ENCODE measurements around the gene HABP4.

The HABP4 gene

DNA sequence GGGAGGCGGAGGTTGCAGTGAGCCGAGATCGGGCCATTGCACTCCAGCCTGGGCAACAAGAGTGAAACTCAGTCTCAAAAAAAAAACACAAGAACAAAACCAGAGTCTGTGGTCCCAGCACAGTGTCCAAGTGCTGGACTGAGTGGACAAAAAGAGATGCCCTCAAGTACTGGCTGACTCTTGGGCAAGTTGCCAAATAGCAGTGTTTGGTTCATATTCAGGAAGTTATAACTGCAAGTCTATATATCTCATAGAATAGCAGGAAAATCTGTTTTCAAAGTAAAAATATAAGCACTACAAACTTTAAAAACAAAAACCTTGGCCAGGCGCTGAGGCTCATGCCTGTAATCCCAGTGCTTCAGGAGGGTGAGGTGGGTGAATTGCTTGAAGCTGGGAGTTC, 7.3 kb downstream of the HABP4 start:
- H3K4me1 ChIP-seq (ENCODE audit: control insufficient read depth, insufficient read depth, low read length, unreplicated experiment) = peaks cover 11% of the 10 kb centered on the region
- H3K79me2 ChIP-seq (ENCODE audit: control insufficient read depth, insufficient read depth, low read length, unreplicated experiment) = peaks cover 9% of the 10 kb centered on the region
- peaks cover 3% of the 10 kb centered on the region; the same call in 1 of the 2 replicates for H3K36me3 ChIP-seq (ENCODE audit: insufficient read depth, low read length)
- H3K27ac ChIP-seq (ENCODE audit: low read depth, low read length) = no peak overlapping the region
- H3K27me3 ChIP-seq (ENCODE audit: insufficient read depth, low read length) = no peaks in the 10 kb centered on the region
- H3K4me3 ChIP-seq (ENCODE audit: low read depth, low read length) = no peak overlapping the region
- no peak overlapping the region for H2AFZ ChIP-seq (ENCODE audit: low read length, unreplicated experiment)

GRCh38 chr9:96458226-96458625, 8.3 kb downstream of the HABP4 start:
- H3K4me1 ChIP-seq (ENCODE audit: control insufficient read depth, insufficient read depth, low read length, unreplicated experiment) = peaks cover 6% of the 10 kb centered on the region
- peaks cover 3% of the 10 kb centered on the region; the same call in 1 of the 2 replicates for H3K36me3 ChIP-seq (ENCODE audit: insufficient read depth, low read length)
- H3K4me3 ChIP-seq (ENCODE audit: low read depth, low read length) = no peak overlapping the region
- no peaks in the 10 kb centered on the region for H3K27me3 ChIP-seq (ENCODE audit: insufficient read depth, low read length)
- H2AFZ ChIP-seq (ENCODE audit: low read length, unreplicated experiment) = no peak overlapping the region
- H3K27ac ChIP-seq (ENCODE audit: low read depth, low read length) = no peak overlapping the region
- H3K79me2 ChIP-seq (ENCODE audit: control insufficient read depth, insufficient read depth, low read length, unreplicated experiment) = peaks cover 6% of the 10 kb centered on the region

- no peak overlapping the region for H3K4me3 ChIP-seq (ENCODE audit: low read depth, low read length)
- H3K36me3 ChIP-seq (ENCODE audit: insufficient read depth, low read length) = peaks cover 3% of the 10 kb centered on the region; the same call in 1 of the 2 replicates
- peaks cover 2% of the 10 kb centered on the region for H3K79me2 ChIP-seq (ENCODE audit: control insufficient read depth, insufficient read depth, low read length, unreplicated experiment)
- peaks cover 6% of the 10 kb centered on the region for H3K4me1 ChIP-seq (ENCODE audit: control insufficient read depth, insufficient read depth, low read length, unreplicated experiment)
- no peak overlapping the region for H3K27ac ChIP-seq (ENCODE audit: low read depth, low read length)
- H3K27me3 ChIP-seq (ENCODE audit: insufficient read depth, low read length) = no peaks in the 10 kb centered on the region
- H2AFZ ChIP-seq (ENCODE audit: low read length, unreplicated experiment) = no peak overlapping the region
Observed at GRCh38 chr9:96459268-96460007, 9.5 kb downstream of the HABP4 start.

DNA sequence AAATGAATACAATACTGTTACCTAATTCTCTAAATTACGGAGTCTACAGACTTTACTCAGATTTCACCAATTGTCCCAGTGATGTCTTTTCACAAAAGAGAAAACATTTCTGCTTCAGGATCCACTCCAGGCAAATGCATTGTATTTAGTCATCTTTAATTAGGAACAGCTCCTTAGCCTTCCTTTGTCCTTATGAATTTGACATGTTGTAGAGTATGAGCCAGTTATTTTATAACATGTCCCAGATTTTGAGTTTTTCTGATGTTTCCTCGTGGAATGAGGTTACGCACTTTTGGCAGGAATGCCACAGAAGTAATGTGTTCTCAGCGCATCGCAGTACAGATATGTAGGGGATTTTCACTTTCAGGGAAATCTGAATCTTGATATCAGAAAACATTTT, 10.5 kb downstream of the HABP4 start:
- peaks cover 6% of the 10 kb centered on the region for H3K4me1 ChIP-seq (ENCODE audit: control insufficient read depth, insufficient read depth, low read length, unreplicated experiment)
- no peak overlapping the region for H2AFZ ChIP-seq (ENCODE audit: low read length, unreplicated experiment)
- H3K27ac ChIP-seq (ENCODE audit: low read depth, low read length) = no peak overlapping the region
- H3K27me3 ChIP-seq (ENCODE audit: insufficient read depth, low read length) = no peaks in the 10 kb centered on the region
- peaks cover 1% of the 10 kb centered on the region for H3K79me2 ChIP-seq (ENCODE audit: control insufficient read depth, insufficient read depth, low read length, unreplicated experiment)
- 0 out of 2 replicates have a peak overlapping the region, but pooled peaks have one; percentile 15 for H3K4me3 ChIP-seq (ENCODE audit: low read depth, low read length)
- peaks cover 3% of the 10 kb centered on the region; the same call in 1 of the 2 replicates for H3K36me3 ChIP-seq (ENCODE audit: insufficient read depth, low read length)

DNA sequence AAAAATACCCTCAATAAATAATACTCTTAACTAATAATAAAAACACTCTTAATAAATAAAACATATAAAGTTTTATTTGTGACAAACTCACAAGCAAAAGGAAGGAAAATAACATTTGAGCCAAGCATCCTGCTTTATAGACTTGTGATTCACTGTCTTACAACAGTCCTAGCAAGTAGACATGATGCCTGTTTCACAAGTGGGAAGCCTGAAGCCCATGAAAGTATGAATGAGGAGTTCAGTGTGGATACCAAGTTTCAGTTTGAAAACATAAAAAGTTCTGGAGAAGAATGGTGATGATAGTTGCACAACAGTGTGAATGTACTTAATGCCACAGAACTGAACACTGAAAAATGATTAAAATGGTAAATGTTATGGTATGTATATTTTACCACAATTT, 10.9 kb downstream of the HABP4 start:
- H3K27ac ChIP-seq (ENCODE audit: low read depth, low read length) = 0 out of 2 replicates have a peak overlapping the region, but pooled peaks have one; percentile 5
- no peaks in the 10 kb centered on the region for H3K79me2 ChIP-seq (ENCODE audit: control insufficient read depth, insufficient read depth, low read length, unreplicated experiment)
- 0 out of 2 replicates have a peak overlapping the region, but pooled peaks have one; percentile 14 for H3K4me3 ChIP-seq (ENCODE audit: low read depth, low read length)
- no peak overlapping the region for H2AFZ ChIP-seq (ENCODE audit: low read length, unreplicated experiment)
- peaks cover 3% of the 10 kb centered on the region; the same call in 1 of the 2 replicates for H3K36me3 ChIP-seq (ENCODE audit: insufficient read depth, low read length)
- H3K4me1 ChIP-seq (ENCODE audit: control insufficient read depth, insufficient read depth, low read length, unreplicated experiment) = peaks cover 6% of the 10 kb centered on the region
- H3K27me3 ChIP-seq (ENCODE audit: insufficient read depth, low read length) = no peaks in the 10 kb centered on the region

GRCh38 chr9:96461336-96461735, 11.4 kb downstream of the HABP4 start:
- H3K27me3 ChIP-seq (ENCODE audit: insufficient read depth, low read length) = no peaks in the 10 kb centered on the region
- H2AFZ ChIP-seq (ENCODE audit: low read length, unreplicated experiment) = no peak overlapping the region
- peaks cover 6% of the 10 kb centered on the region for H3K4me1 ChIP-seq (ENCODE audit: control insufficient read depth, insufficient read depth, low read length, unreplicated experiment)
- no peaks in the 10 kb centered on the region for H3K79me2 ChIP-seq (ENCODE audit: control insufficient read depth, insufficient read depth, low read length, unreplicated experiment)
- H3K36me3 ChIP-seq (ENCODE audit: insufficient read depth, low read length) = peaks cover 3% of the 10 kb centered on the region; the same call in 1 of the 2 replicates
- H3K27ac ChIP-seq (ENCODE audit: low read depth, low read length) = 0 out of 2 replicates have a peak overlapping the region, but pooled peaks have one; percentile 5
- H3K4me3 ChIP-seq (ENCODE audit: low read depth, low read length) = no peak overlapping the region

GRCh38 chr9:96462541-96462940, 12.6 kb downstream of the HABP4 start:
- H3K4me3 ChIP-seq (ENCODE audit: low read depth, low read length) = no peak overlapping the region
- H3K4me1 ChIP-seq (ENCODE audit: control insufficient read depth, insufficient read depth, low read length, unreplicated experiment) = peaks cover under 1% of the 10 kb centered on the region
- no peak overlapping the region for H2AFZ ChIP-seq (ENCODE audit: low read length, unreplicated experiment)
- no peak overlapping the region for H3K27ac ChIP-seq (ENCODE audit: low read depth, low read length)
- peaks cover 3% of the 10 kb centered on the region; the same call in 1 of the 2 replicates for H3K36me3 ChIP-seq (ENCODE audit: insufficient read depth, low read length)
- no peaks in the 10 kb centered on the region for H3K27me3 ChIP-seq (ENCODE audit: insufficient read depth, low read length)
- H3K79me2 ChIP-seq (ENCODE audit: control insufficient read depth, insufficient read depth, low read length, unreplicated experiment) = no peaks in the 10 kb centered on the region

DNA sequence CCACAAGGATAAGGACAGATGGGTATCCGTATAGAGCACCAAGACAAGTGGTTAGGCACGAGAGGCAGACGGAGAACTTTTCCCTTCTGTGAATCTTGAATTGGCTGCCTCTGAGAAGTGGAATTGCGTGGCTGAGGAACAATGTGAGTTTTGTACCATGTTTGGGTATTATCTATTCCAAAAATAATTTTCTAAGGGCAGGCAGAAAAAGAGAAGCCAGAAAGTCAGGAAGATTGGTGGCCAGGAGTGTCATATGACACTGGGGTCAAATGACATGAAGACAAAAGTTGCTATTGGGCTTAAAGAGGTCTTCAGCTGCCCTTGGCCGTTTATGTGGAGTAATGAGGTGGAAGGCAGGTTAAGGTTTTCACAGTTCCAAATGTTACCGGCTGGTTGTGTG, 14.5 kb downstream of the HABP4 start:
- H3K36me3 ChIP-seq (ENCODE audit: insufficient read depth, low read length) = no peaks in the 10 kb centered on the region
- H3K4me3 ChIP-seq (ENCODE audit: low read depth, low read length) = no peak overlapping the region
- H3K79me2 ChIP-seq (ENCODE audit: control insufficient read depth, insufficient read depth, low read length, unreplicated experiment) = no peaks in the 10 kb centered on the region
- H3K27me3 ChIP-seq (ENCODE audit: insufficient read depth, low read length) = no peaks in the 10 kb centered on the region
- no peak overlapping the region for H3K27ac ChIP-seq (ENCODE audit: low read depth, low read length)
- H2AFZ ChIP-seq (ENCODE audit: low read length, unreplicated experiment) = no peak overlapping the region
- H3K4me1 ChIP-seq (ENCODE audit: control insufficient read depth, insufficient read depth, low read length, unreplicated experiment) = no peaks in the 10 kb centered on the region

DNA sequence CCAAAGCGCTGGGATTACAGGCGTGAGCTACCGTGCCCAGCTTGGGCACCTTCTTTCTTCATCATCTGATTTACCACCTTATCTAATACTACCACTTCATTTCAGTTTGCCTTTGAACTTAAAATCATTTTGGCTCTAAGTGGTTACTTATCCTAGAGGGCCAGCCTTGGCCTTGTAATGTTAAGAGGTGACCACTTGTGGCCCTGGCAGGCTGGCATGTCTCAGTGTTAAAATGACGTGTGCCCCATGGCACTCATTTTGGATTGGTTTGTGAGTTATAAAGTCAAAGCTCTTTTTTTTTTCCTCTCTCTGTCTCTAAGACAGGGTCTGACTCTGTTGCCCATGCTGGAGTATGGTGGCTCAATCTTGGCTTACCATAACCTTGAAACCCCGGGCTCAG, 17.8 kb downstream of the HABP4 start:
- no peaks in the 10 kb centered on the region for H3K79me2 ChIP-seq (ENCODE audit: control insufficient read depth, insufficient read depth, low read length, unreplicated experiment)
- no peak overlapping the region for H3K4me3 ChIP-seq (ENCODE audit: low read depth, low read length)
- no peaks in the 10 kb centered on the region for H3K4me1 ChIP-seq (ENCODE audit: control insufficient read depth, insufficient read depth, low read length, unreplicated experiment)
- H3K36me3 ChIP-seq (ENCODE audit: insufficient read depth, low read length) = no peaks in the 10 kb centered on the region
- H2AFZ ChIP-seq (ENCODE audit: low read length, unreplicated experiment) = no peak overlapping the region
- no peak overlapping the region for H3K27ac ChIP-seq (ENCODE audit: low read depth, low read length)
- H3K27me3 ChIP-seq (ENCODE audit: insufficient read depth, low read length) = no peaks in the 10 kb centered on the region

DNA sequence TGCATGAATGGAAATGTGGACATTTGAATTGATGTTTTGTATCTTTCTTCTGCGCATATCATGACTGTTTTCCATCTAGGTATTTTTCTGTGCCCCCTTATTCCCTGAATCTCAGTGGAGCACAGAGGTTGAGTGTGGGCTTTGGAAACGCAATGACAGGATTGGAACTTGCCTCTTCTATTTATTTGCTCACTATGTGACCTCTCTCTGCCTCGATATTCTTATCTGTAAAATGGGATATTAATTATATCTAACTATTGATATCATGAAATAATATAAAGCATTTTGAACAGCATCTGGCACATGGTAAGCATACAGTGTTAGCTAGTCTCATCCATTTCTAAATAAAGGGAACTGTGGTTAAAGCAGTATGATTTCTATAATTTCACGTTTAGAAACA, 26.0 kb downstream of the HABP4 start:
- H3K27me3 ChIP-seq (ENCODE audit: insufficient read depth, low read length) = no peaks in the 10 kb centered on the region
- no peak overlapping the region for H3K27ac ChIP-seq (ENCODE audit: low read depth, low read length)
- no peak overlapping the region for H3K4me3 ChIP-seq (ENCODE audit: low read depth, low read length)
- H2AFZ ChIP-seq (ENCODE audit: low read length, unreplicated experiment) = no peak overlapping the region
- H3K4me1 ChIP-seq (ENCODE audit: control insufficient read depth, insufficient read depth, low read length, unreplicated experiment) = peaks cover 14% of the 10 kb centered on the region
- no peaks in the 10 kb centered on the region for H3K79me2 ChIP-seq (ENCODE audit: control insufficient read depth, insufficient read depth, low read length, unreplicated experiment)
- H3K36me3 ChIP-seq (ENCODE audit: insufficient read depth, low read length) = no peaks in the 10 kb centered on the region

DNA sequence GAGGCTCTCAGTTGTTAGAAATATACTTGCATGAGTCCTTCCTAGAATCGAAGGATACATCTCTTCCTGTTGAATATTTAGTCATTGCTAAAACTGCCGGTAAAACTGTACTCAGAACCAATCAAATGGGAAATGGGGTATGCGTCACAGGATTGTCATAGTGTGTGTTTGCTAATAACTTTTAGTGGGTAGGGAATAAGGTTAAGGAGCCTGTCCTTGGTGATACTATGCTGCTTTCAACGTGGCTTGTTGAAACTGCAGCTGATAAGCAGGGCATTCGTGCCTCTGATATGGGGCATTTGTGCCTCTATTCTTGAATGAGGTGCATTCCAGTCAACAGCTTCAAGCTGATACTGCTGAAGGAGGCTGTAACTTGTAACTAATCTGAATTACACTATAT, 26.6 kb downstream of the HABP4 start:
- H3K79me2 ChIP-seq (ENCODE audit: control insufficient read depth, insufficient read depth, low read length, unreplicated experiment) = no peaks in the 10 kb centered on the region
- no peaks in the 10 kb centered on the region for H3K27me3 ChIP-seq (ENCODE audit: insufficient read depth, low read length)
- no peaks in the 10 kb centered on the region for H3K36me3 ChIP-seq (ENCODE audit: insufficient read depth, low read length)
- no peak overlapping the region for H2AFZ ChIP-seq (ENCODE audit: low read length, unreplicated experiment)
- H3K4me3 ChIP-seq (ENCODE audit: low read depth, low read length) = no peak overlapping the region
- no peak overlapping the region for H3K27ac ChIP-seq (ENCODE audit: low read depth, low read length)
- H3K4me1 ChIP-seq (ENCODE audit: control insufficient read depth, insufficient read depth, low read length, unreplicated experiment) = peaks cover 14% of the 10 kb centered on the region
